Thyroid gland (tissue), 4 donors: ENCODE results near the gene KRTAP10-9.

Source experiments
- POLR2A ChIP-seq, 2 donors: fragments of 450-650 bp; IDR thresholded peaks; one replicate each; pipeline ENCODE4 v1.6.1; 2017; ENCODE audit warnings: antibody characterized with exemption in 2 of 2, mild to moderate bottlenecking in 2 of 2, moderate library complexity in 1 of 2
- TF ChIP-seq, protein P1 (sequence below), 6 experiments: fragments of 200-600 bp in 3 of 6; fragments of 450-650 bp in 3 of 6; sonication (generic) in 3 of 6; IDR thresholded peaks; one replicate each; pipeline ENCODE4 v1.5.1; 2016 to 2019; ENCODE audit warnings: antibody characterized with exemption in 6 of 6, mild to moderate bottlenecking in 2 of 6, inconsistent platforms in 1 of 6, moderate library complexity in 1 of 6

DNA sequence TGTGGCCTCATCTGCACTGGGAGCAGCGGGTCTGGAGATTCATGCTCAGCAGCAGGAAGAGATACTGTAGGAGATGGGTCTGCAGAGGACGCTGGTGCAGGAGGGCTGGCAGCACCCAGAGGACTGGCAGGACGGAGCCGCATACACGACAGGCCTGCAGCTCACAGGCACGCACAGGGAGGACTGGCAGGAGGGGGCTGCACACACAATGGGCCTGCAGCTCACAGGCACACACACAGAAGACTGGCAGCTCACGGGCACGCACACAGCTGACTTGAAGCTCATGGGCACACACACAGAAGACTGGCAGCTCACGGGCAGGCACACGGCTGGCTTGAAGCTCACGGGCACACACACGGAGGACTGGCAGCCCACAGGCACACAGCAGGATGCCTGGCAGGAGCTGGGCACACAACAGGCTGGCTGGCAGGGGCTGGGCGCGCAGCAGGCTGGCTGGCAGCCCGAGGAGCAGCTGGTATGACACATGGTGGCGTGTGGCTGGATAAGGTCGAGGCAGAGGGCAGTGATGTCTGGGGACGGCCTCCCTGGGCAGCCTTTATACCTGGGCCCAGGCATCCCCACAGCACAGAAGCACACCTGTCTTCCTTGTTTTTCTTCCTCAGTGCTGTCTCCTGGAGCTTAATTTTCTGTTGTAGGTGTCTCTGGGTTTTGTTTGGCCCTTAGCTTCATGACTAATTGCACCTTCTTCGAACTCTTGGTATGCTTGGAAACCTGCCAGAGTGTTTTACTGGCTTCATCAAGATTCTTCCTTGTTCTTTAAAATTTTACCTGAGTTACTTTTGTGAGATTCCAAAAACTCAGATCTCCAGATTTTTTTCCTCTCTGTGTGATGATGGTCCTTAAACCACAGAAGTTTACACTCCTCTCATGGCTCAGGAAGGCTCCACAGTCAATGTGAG is 39.8 kb downstream of the KRTAP10-9 start, which contains the start of gene KRTAP12-2:
- TF ChIP-seq, protein P1, sequence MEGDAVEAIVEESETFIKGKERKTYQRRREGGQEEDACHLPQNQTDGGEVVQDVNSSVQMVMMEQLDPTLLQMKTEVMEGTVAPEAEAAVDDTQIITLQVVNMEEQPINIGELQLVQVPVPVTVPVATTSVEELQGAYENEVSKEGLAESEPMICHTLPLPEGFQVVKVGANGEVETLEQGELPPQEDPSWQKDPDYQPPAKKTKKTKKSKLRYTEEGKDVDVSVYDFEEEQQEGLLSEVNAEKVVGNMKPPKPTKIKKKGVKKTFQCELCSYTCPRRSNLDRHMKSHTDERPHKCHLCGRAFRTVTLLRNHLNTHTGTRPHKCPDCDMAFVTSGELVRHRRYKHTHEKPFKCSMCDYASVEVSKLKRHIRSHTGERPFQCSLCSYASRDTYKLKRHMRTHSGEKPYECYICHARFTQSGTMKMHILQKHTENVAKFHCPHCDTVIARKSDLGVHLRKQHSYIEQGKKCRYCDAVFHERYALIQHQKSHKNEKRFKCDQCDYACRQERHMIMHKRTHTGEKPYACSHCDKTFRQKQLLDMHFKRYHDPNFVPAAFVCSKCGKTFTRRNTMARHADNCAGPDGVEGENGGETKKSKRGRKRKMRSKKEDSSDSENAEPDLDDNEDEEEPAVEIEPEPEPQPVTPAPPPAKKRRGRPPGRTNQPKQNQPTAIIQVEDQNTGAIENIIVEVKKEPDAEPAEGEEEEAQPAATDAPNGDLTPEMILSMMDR (IDR thresholded peaks at IDR 0.05) = no peak
- no peak for TF ChIP-seq POLR2A (IDR thresholded peaks at IDR 0.05)
